AG04449 (cell line): ENCODE data around the gene PIP4K2A.

Source experiments
- CTCF ChIA-PET: fragments of 350-600 bp; formaldehyde crosslinking; extraction: SDS; loops from one replicate; lab custom pipeline; 2021; ENCODE audit warnings: antibody characterized with exemption; lab: Yijun Ruan, JAX
- POLR2A ChIA-PET: fragments of 400-600, 350-600 bp; formaldehyde crosslinking; extraction: SDS; loops from one replicate; lab custom pipeline; 2020; ENCODE audit warnings: antibody characterized with exemption, inconsistent platforms; lab: Yijun Ruan, JAX
- DNase-seq: peaks from one replicate; pipeline ENCODE4 v3.0.0-alpha.2; 2010; ENCODE audit warnings: low read depth, low spot score
- H3K4me3 ChIP-seq: 2 replicates; pipeline ENCODE4 v1.5.1; 2011; ENCODE audit warnings: low read depth, mild to moderate bottlenecking, control low read depth, low read length
- CTCF ChIP-seq: IDR thresholded peaks from one replicate; pipeline ENCODE4 v1.5.1; 2011; ENCODE audit warnings: mild to moderate bottlenecking, moderate library complexity, low read length, control low read depth, inconsistent platforms; ENCODE audit not compliant: insufficient read depth; ENCODE audit errors: missing control alignments

Gene PIP4K2A

DNA sequence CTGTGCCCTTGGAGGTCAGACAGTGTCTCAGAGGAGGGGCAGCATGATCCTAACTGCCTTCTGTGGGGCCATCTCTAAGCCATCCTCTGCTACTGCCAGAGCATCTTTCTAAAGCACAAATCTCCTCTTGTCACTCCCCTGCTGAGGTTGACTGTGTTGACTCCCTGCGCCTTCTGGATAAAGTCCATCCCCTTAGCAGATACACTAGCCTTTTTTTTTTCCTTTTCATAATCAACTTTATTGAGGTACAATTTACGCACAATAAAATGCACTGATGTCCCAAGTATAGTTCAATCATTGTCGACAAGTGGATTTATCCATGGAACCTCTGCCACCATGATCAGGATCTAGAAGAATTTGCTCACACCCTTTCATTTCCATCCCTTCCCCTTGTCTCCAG, 219.0 kb downstream of the PIP4K2A start:
- no peak overlapping the region for H3K4me3 ChIP-seq
- POLR2A ChIA-PET, result no interaction called here

GRCh38 chr10:22494007-22494406, 220.4 kb downstream of the PIP4K2A start:
- TF ChIP-seq CTCF, result no peak
- ChIA-PET CTCF (no interaction called here), POLR2A (no interaction called here)
- DNase-seq, result no peak
- no peak overlapping the region for H3K4me3 ChIP-seq

More for the DNA sequence above, 219.0 kb downstream of the PIP4K2A start:
- TF ChIP-seq CTCF, result no peak
- CTCF ChIA-PET, result no interaction called here
- no peak for DNase-seq

GRCh38 chr10:22491931-22492615, 222.3 kb downstream of the PIP4K2A start:
- ChIA-PET POLR2A (no interaction called here), CTCF (no interaction called here)
- DNase-seq, result no peak
- no peak overlapping the region for H3K4me3 ChIP-seq
- TF ChIP-seq CTCF, result no peak

DNA sequence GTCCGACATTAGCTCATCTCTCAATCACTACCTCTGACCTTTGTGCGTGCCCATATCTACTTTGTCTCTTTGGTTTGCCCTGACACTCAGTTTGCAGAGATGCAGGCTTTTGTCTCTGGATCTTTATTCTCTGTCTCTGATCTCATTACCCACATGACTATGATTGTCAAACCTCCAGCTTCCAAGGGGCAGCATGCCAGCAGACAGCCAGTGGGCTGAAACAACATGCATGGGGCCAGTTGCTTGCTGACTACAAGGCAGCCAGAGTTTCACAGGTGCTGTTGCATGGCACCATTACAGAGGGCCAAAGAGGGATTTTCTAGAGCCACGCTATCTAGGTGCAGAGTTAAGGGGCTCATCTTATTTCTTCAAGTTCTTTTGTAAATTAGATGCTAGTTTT, 222.9 kb downstream of the PIP4K2A start:
- DNase-seq, result no peak
- ChIA-PET CTCF (no interaction called here), POLR2A (no interaction called here)
- no peak for TF ChIP-seq CTCF
- H3K4me3 ChIP-seq, result no peak overlapping the region

DNA sequence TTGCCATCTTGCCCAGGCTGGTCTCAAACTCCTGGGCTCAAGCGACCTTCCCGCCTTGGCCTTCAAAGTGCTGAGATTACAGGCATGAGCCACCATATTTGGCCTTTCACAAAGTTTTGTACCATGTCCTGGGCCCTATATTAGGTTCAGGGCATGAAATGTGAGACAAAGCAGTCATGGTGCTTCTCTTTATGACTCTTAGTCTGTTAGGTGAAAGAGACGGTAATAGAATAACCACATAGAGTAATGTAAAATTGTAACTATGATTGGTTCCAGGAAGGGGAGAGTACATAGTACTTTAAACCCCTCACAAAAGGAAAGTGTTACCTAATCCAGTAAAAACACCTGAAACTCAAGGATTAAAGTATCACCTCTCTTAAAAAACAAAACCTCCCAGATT, 224.4 kb downstream of the PIP4K2A start:
- CTCF ChIA-PET, result no interaction called here
- H3K4me3 ChIP-seq, result no peak overlapping the region
- TF ChIP-seq CTCF, result no peak
- POLR2A ChIA-PET, result no interaction called here
- DNase-seq, result no peak

- ChIA-PET POLR2A (no interaction called here), CTCF (no interaction called here)
- TF ChIP-seq CTCF, result no peak
- no peak for DNase-seq
- H3K4me3 ChIP-seq, result no peak overlapping the region
Measured at GRCh38 chr10:22489467-22489866, 224.9 kb downstream of the PIP4K2A start.
